ENCODE results near the gene GLT1D1.

GRCh38 chr12:128811806-128812205, 41.5 kb upstream of the GLT1D1 start:
- TF ChIP-seq POLR2AphosphoS5 (IDR thresholded peaks at IDR 0.05), result no peak
- no peak for TF ChIP-seq POLR2A (IDR thresholded peaks at IDR 0.05)
- no peak for TF ChIP-seq CTCF (IDR thresholded peaks at IDR 0.05)
